ENCODE measurements around the gene CLTCL1.
"Not testable (repeated sequence)": the region's sequence is repeated elsewhere in the genome, so short reads cannot be mapped to it uniquely, and the experiment has no call there.

Gene CLTCL1

GRCh38 chr22:19287889-19288288 is 3.6 kb downstream of the CLTCL1 start:
- Histone ChIP-seq H3K27me3 (ENCODE audit: control insufficient read depth, insufficient read depth, low read length) (peaks cover 25% of the 10 kb centered on the region), H3K9me3 (ENCODE audit: control insufficient read depth, low read length) (no peaks in the 10 kb centered on the region), H3K4me3 (ENCODE audit: low read length) (no peak overlapping the region), H3K9ac (ENCODE audit: low read length) (no peak overlapping the region), H3K4me1 (ENCODE audit: control insufficient read depth, insufficient read depth, low read length) (peaks cover 18% of the 10 kb centered on the region), H3K36me3 (ENCODE audit: control insufficient read depth, insufficient read depth, low read length) (no peaks in the 10 kb centered on the region)

GRCh38 chr22:19287076-19287707 is 4.3 kb downstream of the CLTCL1 start:
- peaks cover 25% of the 10 kb centered on the region for H3K27me3 ChIP-seq (ENCODE audit: control insufficient read depth, insufficient read depth, low read length)
- H3K4me1 ChIP-seq (ENCODE audit: control insufficient read depth, insufficient read depth, low read length) = peaks cover 13% of the 10 kb centered on the region
- no peak overlapping the region for H3K4me3 ChIP-seq (ENCODE audit: low read length)
- H3K9ac ChIP-seq (ENCODE audit: low read length) = no peak overlapping the region
- no peaks in the 10 kb centered on the region for H3K36me3 ChIP-seq (ENCODE audit: control insufficient read depth, insufficient read depth, low read length)
- H3K9me3 ChIP-seq (ENCODE audit: control insufficient read depth, low read length) = no peaks in the 10 kb centered on the region

- Histone ChIP-seq H3K4me3 (ENCODE audit: low read length) (no peak overlapping the region), H3K9ac (ENCODE audit: low read length) (no peak overlapping the region), H3K9me3 (ENCODE audit: control insufficient read depth, low read length) (no peaks in the 10 kb centered on the region), H3K36me3 (ENCODE audit: control insufficient read depth, insufficient read depth, low read length) (no peaks in the 10 kb centered on the region), H3K4me1 (ENCODE audit: control insufficient read depth, insufficient read depth, low read length) (peaks cover 6% of the 10 kb centered on the region), H3K27me3 (ENCODE audit: control insufficient read depth, insufficient read depth, low read length) (peaks cover 19% of the 10 kb centered on the region)
Observed at GRCh38 chr22:19285831-19286230, 5.7 kb downstream of the CLTCL1 start.

- not testable (repeated sequence) for H3K9me3 ChIP-seq (ENCODE audit: control insufficient read depth, low read length); H3K27me3 ChIP-seq (ENCODE audit: control insufficient read depth, insufficient read depth, low read length); H3K4me1 ChIP-seq (ENCODE audit: control insufficient read depth, insufficient read depth, low read length); H3K36me3 ChIP-seq (ENCODE audit: control insufficient read depth, insufficient read depth, low read length); H3K9ac ChIP-seq (ENCODE audit: low read length); H3K4me3 ChIP-seq (ENCODE audit: low read length)
Observed at GRCh38 chr22:19279143-19279542, 12.4 kb downstream of the CLTCL1 start.

- H3K9ac ChIP-seq (ENCODE audit: low read length) = no peak overlapping the region
- H3K27me3 ChIP-seq (ENCODE audit: control insufficient read depth, insufficient read depth, low read length) = no peaks in the 10 kb centered on the region
- no peaks in the 10 kb centered on the region for H3K36me3 ChIP-seq (ENCODE audit: control insufficient read depth, insufficient read depth, low read length)
- H3K4me1 ChIP-seq (ENCODE audit: control insufficient read depth, insufficient read depth, low read length) = no peaks in the 10 kb centered on the region
- H3K4me3 ChIP-seq (ENCODE audit: low read length) = no peak overlapping the region
- H3K9me3 ChIP-seq (ENCODE audit: control insufficient read depth, low read length) = no peaks in the 10 kb centered on the region
Observed at GRCh38 chr22:19277785-19278184, 13.7 kb downstream of the CLTCL1 start.

- Histone ChIP-seq H3K4me1 (ENCODE audit: control insufficient read depth, insufficient read depth, low read length) (no peaks in the 10 kb centered on the region), H3K36me3 (ENCODE audit: control insufficient read depth, insufficient read depth, low read length) (no peaks in the 10 kb centered on the region), H3K4me3 (ENCODE audit: low read length) (no peak overlapping the region), H3K27me3 (ENCODE audit: control insufficient read depth, insufficient read depth, low read length) (no peaks in the 10 kb centered on the region), H3K9me3 (ENCODE audit: control insufficient read depth, low read length) (no peaks in the 10 kb centered on the region), H3K9ac (ENCODE audit: low read length) (no peak overlapping the region)
Observed at GRCh38 chr22:19275919-19276600, 15.5 kb downstream of the CLTCL1 start.

GRCh38 chr22:19275513-19275912 is 16.0 kb downstream of the CLTCL1 start:
- no peaks in the 10 kb centered on the region for H3K27me3 ChIP-seq (ENCODE audit: control insufficient read depth, insufficient read depth, low read length)
- H3K36me3 ChIP-seq (ENCODE audit: control insufficient read depth, insufficient read depth, low read length) = no peaks in the 10 kb centered on the region
- H3K9me3 ChIP-seq (ENCODE audit: control insufficient read depth, low read length) = no peaks in the 10 kb centered on the region
- H3K4me1 ChIP-seq (ENCODE audit: control insufficient read depth, insufficient read depth, low read length) = no peaks in the 10 kb centered on the region
- H3K4me3 ChIP-seq (ENCODE audit: low read length) = no peak overlapping the region
- H3K9ac ChIP-seq (ENCODE audit: low read length) = no peak overlapping the region

- H3K36me3 ChIP-seq (ENCODE audit: control insufficient read depth, insufficient read depth, low read length) = no peaks in the 10 kb centered on the region
- no peak overlapping the region for H3K9ac ChIP-seq (ENCODE audit: low read length)
- no peaks in the 10 kb centered on the region for H3K9me3 ChIP-seq (ENCODE audit: control insufficient read depth, low read length)
- H3K4me1 ChIP-seq (ENCODE audit: control insufficient read depth, insufficient read depth, low read length) = no peaks in the 10 kb centered on the region
- no peak overlapping the region for H3K4me3 ChIP-seq (ENCODE audit: low read length)
- no peaks in the 10 kb centered on the region for H3K27me3 ChIP-seq (ENCODE audit: control insufficient read depth, insufficient read depth, low read length)
Observed at GRCh38 chr22:19275104-19275503, 16.4 kb downstream of the CLTCL1 start.

GRCh38 chr22:19271856-19272535 is 19.5 kb downstream of the CLTCL1 start:
- Histone ChIP-seq H3K9me3 (ENCODE audit: control insufficient read depth, low read length) (no peaks in the 10 kb centered on the region), H3K36me3 (ENCODE audit: control insufficient read depth, insufficient read depth, low read length) (no peaks in the 10 kb centered on the region), H3K9ac (ENCODE audit: low read length) (no peak overlapping the region), H3K27me3 (ENCODE audit: control insufficient read depth, insufficient read depth, low read length) (no peaks in the 10 kb centered on the region), H3K4me3 (ENCODE audit: low read length) (no peak overlapping the region), H3K4me1 (ENCODE audit: control insufficient read depth, insufficient read depth, low read length) (no peaks in the 10 kb centered on the region)

- H3K9me3 ChIP-seq (ENCODE audit: control insufficient read depth, low read length) = no peaks in the 10 kb centered on the region
- H3K27me3 ChIP-seq (ENCODE audit: control insufficient read depth, insufficient read depth, low read length) = no peaks in the 10 kb centered on the region
- H3K4me1 ChIP-seq (ENCODE audit: control insufficient read depth, insufficient read depth, low read length) = no peaks in the 10 kb centered on the region
- no peak overlapping the region for H3K9ac ChIP-seq (ENCODE audit: low read length)
- no peaks in the 10 kb centered on the region for H3K36me3 ChIP-seq (ENCODE audit: control insufficient read depth, insufficient read depth, low read length)
- no peak overlapping the region for H3K4me3 ChIP-seq (ENCODE audit: low read length)
Observed at GRCh38 chr22:19271273-19271855, 20.2 kb downstream of the CLTCL1 start.

- H3K36me3 ChIP-seq (ENCODE audit: control insufficient read depth, insufficient read depth, low read length) = no peaks in the 10 kb centered on the region
- no peak overlapping the region for H3K4me3 ChIP-seq (ENCODE audit: low read length)
- H3K27me3 ChIP-seq (ENCODE audit: control insufficient read depth, insufficient read depth, low read length) = no peaks in the 10 kb centered on the region
- no peak overlapping the region for H3K9ac ChIP-seq (ENCODE audit: low read length)
- H3K4me1 ChIP-seq (ENCODE audit: control insufficient read depth, insufficient read depth, low read length) = no peaks in the 10 kb centered on the region
- H3K9me3 ChIP-seq (ENCODE audit: control insufficient read depth, low read length) = no peaks in the 10 kb centered on the region
Observed at GRCh38 chr22:19270873-19271272, 20.6 kb downstream of the CLTCL1 start.

- H3K27me3 ChIP-seq (ENCODE audit: control insufficient read depth, insufficient read depth, low read length) = no peaks in the 10 kb centered on the region
- no peaks in the 10 kb centered on the region for H3K36me3 ChIP-seq (ENCODE audit: control insufficient read depth, insufficient read depth, low read length)
- H3K4me3 ChIP-seq (ENCODE audit: low read length) = no peak overlapping the region
- H3K4me1 ChIP-seq (ENCODE audit: control insufficient read depth, insufficient read depth, low read length) = no peaks in the 10 kb centered on the region
- H3K9me3 ChIP-seq (ENCODE audit: control insufficient read depth, low read length) = no peaks in the 10 kb centered on the region
- no peak overlapping the region for H3K9ac ChIP-seq (ENCODE audit: low read length)
Observed at GRCh38 chr22:19266547-19267086, 24.9 kb downstream of the CLTCL1 start.
